ENCODE data around the gene TPK1. TPM values are rescaled to one million over a fixed set of nuclear protein-coding genes. Genes with fewer than 3 reads are reported as not detected.
"Not testable (repeated sequence)": the region's sequence is repeated elsewhere in the genome, so short reads cannot be mapped to it uniquely, and the experiment has no call there.

The TPK1 gene
- total RNA-seq, 2 donors from 2014 or later: 4.1 to 6.4 TPM

GRCh38 chr7:144735505-144736276 is 100.2 kb downstream of the TPK1 start:
- Histone ChIP-seq H3K27me3 (no peaks in the 10 kb centered on the region), H3K9me3 (no peaks in the 10 kb centered on the region), H3K27ac (no peak overlapping the region), H3K4me3 (no peak overlapping the region), H3K4me1 (no peaks in the 10 kb centered on the region), H3K36me3 (no peaks in the 10 kb centered on the region)
- TF ChIP-seq, protein P1, sequence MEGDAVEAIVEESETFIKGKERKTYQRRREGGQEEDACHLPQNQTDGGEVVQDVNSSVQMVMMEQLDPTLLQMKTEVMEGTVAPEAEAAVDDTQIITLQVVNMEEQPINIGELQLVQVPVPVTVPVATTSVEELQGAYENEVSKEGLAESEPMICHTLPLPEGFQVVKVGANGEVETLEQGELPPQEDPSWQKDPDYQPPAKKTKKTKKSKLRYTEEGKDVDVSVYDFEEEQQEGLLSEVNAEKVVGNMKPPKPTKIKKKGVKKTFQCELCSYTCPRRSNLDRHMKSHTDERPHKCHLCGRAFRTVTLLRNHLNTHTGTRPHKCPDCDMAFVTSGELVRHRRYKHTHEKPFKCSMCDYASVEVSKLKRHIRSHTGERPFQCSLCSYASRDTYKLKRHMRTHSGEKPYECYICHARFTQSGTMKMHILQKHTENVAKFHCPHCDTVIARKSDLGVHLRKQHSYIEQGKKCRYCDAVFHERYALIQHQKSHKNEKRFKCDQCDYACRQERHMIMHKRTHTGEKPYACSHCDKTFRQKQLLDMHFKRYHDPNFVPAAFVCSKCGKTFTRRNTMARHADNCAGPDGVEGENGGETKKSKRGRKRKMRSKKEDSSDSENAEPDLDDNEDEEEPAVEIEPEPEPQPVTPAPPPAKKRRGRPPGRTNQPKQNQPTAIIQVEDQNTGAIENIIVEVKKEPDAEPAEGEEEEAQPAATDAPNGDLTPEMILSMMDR (IDR thresholded peaks at IDR 0.05): no peak
- no peak for DNase-seq (ENCODE audit: low spot score)

DNA sequence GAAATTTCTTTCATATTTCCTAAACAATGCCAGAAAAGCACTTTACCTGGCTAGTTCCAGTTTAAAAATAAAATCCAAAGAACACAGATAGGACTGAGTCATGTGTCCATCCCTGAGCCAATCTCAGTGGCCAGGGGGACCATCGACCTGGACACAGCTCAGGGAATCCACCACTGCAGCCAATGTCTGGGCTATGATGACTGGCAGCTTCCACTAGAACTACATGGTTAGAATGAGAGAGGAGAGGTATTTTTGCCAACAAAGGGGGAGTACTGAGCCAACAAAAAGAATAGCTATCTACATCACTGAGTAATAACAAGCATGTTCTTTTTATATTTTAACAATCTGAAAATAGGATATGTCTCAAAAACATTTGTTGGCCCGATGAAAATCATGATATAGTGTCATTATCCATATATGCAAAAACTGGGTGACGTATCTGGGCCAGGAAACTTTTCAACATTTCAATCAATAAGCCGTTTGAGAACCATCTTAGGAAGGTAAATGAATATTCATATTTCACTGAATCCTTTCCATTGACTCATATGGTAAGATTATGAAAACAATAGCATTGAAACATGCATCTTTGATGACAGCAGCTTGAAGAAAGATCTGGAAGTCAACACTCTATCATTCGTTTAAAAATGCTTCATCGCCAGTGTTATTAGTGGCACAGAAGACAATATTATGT is 104.0 kb downstream of the TPK1 start:
- Histone ChIP-seq H3K27me3 (no peaks in the 10 kb centered on the region), H3K36me3 (no peaks in the 10 kb centered on the region), H3K9me3 (no peaks in the 10 kb centered on the region), H3K27ac (peak overlapping the region in 1 of 2 donors; percentile 6), H3K4me3 (no peak overlapping the region), H3K4me1 (no peaks in the 10 kb centered on the region)
- TF ChIP-seq, protein P1 (IDR thresholded peaks at IDR 0.05): no peak
- no peak for DNase-seq (ENCODE audit: low spot score)

GRCh38 chr7:144730224-144730623 is 105.6 kb downstream of the TPK1 start:
- no peak for DNase-seq (ENCODE audit: low spot score)
- Histone ChIP-seq H3K4me1 (no peaks in the 10 kb centered on the region), H3K4me3 (no peak overlapping the region), H3K27me3 (no peaks in the 10 kb centered on the region), H3K36me3 (no peaks in the 10 kb centered on the region), H3K27ac (no peak overlapping the region), H3K9me3 (no peaks in the 10 kb centered on the region)
- TF ChIP-seq, protein P1 (IDR thresholded peaks at IDR 0.05): no peak

DNA sequence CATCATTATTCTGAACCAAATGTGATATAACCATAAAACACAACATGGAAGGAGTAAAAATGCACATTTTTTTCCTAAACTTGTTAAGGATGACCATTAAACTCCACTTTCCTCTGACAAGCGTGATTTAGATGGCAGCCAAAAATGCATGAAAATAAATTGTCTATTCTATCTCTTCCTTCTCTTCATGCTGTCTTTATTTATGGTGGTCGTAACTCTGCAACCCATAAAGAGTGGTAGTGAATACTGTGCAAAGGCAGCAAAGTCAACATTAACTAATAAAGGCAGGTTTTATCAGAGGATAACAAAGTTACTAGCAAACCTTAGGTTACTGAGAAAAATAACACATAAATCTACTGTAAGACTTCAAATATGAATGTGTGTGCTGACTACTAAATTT is 106.6 kb downstream of the TPK1 start:
- TF ChIP-seq, protein P1 (IDR thresholded peaks at IDR 0.05): no peak
- H3K4me1 ChIP-seq: no peaks in the 10 kb centered on the region
- H3K36me3 ChIP-seq: no peaks in the 10 kb centered on the region

GRCh38 chr7:144728551-144728950 is 107.3 kb downstream of the TPK1 start:
- no peak overlapping the region for H3K4me3 ChIP-seq
- TF ChIP-seq, protein P1 (IDR thresholded peaks at IDR 0.05): no peak

More for the DNA sequence above, 106.6 kb downstream of the TPK1 start:
- H3K27ac ChIP-seq: no peak overlapping the region
- DNase-seq (ENCODE audit: low spot score): no peak
- no peaks in the 10 kb centered on the region for H3K9me3 ChIP-seq
- no peak overlapping the region for H3K4me3 ChIP-seq
- H3K27me3 ChIP-seq: no peaks in the 10 kb centered on the region

DNA sequence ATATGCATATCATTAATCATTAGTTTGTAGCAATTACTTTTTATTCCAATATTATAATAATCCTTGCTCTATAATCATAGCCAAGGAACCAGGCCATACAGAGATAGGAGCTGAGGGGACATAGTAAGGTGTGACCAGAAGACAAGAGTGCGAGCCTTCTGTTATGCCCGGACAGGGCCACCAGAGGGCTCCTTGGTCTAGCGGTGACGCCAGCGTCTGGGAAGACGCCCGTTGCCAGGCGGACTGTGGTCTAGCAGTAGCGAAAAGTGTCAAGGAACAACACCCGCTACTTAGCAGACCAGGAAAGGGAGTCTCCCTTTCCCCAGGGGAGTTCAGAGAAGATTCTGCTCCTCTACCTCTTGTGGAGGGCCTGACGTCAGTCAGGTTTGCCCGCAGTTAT is 109.0 kb downstream of the TPK1 start:
- H3K27ac ChIP-seq; H3K4me1 ChIP-seq; DNase-seq (ENCODE audit: low spot score); H3K36me3 ChIP-seq; H3K9me3 ChIP-seq; H3K4me3 ChIP-seq; H3K27me3 ChIP-seq: not testable (repeated sequence)

More at GRCh38 chr7:144728551-144728950, 107.3 kb downstream of the TPK1 start:
- Histone ChIP-seq H3K27me3 (no peaks in the 10 kb centered on the region), H3K36me3 (no peaks in the 10 kb centered on the region), H3K27ac (no peak overlapping the region), H3K9me3 (no peaks in the 10 kb centered on the region), H3K4me1 (no peaks in the 10 kb centered on the region)
- DNase-seq (ENCODE audit: low spot score): no peak

Measured in right atrium auricular region (tissue), 2 donors.